GM23338 (cell line): ENCODE data around the gene LMX1B. TPM values are rescaled to one million over a fixed set of nuclear protein-coding genes. Genes with fewer than 3 reads are reported as not detected.

Source experiments
- ATAC-seq: fragments of 200-7000 bp; cut with Tn5 transposase; 3 replicates; pipeline ENCODE4 v1.9.1; 2020
- DNase-seq: peaks from one replicate; pipeline ENCODE4 v3.0.0-alpha.2; 2015; ENCODE audit warnings: low spot score
- H2AFZ ChIP-seq: fragments of 200-600 bp; sonication (generic); 2 replicates; pipeline ENCODE4 v1.8.0; 2016; ENCODE audit warnings: antibody characterized with exemption, mild to moderate bottlenecking, moderate library complexity
- H3F3A ChIP-seq: fragments of 200-600 bp; sonication (generic); replicated peaks from 2 replicates; pipeline ENCODE4 v1.8.0; 2017; ENCODE audit warnings: antibody characterized with exemption, mixed run types, low read depth
- H3K27ac ChIP-seq: fragments of 200-600 bp; sonication (generic); 2 replicates; pipeline ENCODE4 v1.6.1; 2016; ENCODE audit warnings: low read depth
- H3K27me3 ChIP-seq: fragments of 200-600 bp; sonication (generic); 2 replicates; pipeline ENCODE4 v1.8.0; 2016; ENCODE audit warnings: mild to moderate bottlenecking, mixed run types, moderate library complexity; ENCODE audit not compliant: insufficient read depth
- H3K36me3 ChIP-seq: fragments of 200-600 bp; sonication (generic); 2 replicates; pipeline ENCODE4 v1.8.0; 2016; ENCODE audit warnings: mild to moderate bottlenecking; ENCODE audit not compliant: insufficient read depth
- H3K4me1 ChIP-seq: fragments of 200-600 bp; sonication (generic); 2 replicates; pipeline ENCODE4 v1.8.0; 2016; ENCODE audit warnings: mild to moderate bottlenecking, moderate library complexity; ENCODE audit not compliant: insufficient read depth
- H3K4me2 ChIP-seq: fragments of 200-600 bp; sonication (generic); 2 replicates; pipeline ENCODE4 v1.7.1; 2017; ENCODE audit warnings: mixed run types
- H3K4me3 ChIP-seq: fragments of 200-600 bp; sonication (generic); 2 replicates; pipeline ENCODE4 v1.6.1; 2016; ENCODE audit warnings: mixed run types
- H3K79me2 ChIP-seq: fragments of 200-600 bp; sonication (generic); replicated peaks from 2 replicates; pipeline ENCODE4 v1.8.0; 2017; ENCODE audit warnings: mild to moderate bottlenecking; ENCODE audit not compliant: insufficient read depth
- H3K9me2 ChIP-seq: fragments of 200-600 bp; sonication (generic); 2 replicates; pipeline ENCODE4 v1.8.0; 2017; ENCODE audit not compliant: insufficient read depth
- H4K20me1 ChIP-seq: fragments of 200-600 bp; sonication (generic); replicated peaks from 2 replicates; pipeline ENCODE4 v1.8.0; 2017; ENCODE audit warnings: mild to moderate bottlenecking; ENCODE audit not compliant: insufficient read depth
- H3K27ac Mint-ChIP-seq: 2 replicates; pipeline ENCODE4 v1.8.0; 2020; ENCODE audit warnings: inconsistent platforms, mild to moderate bottlenecking, moderate library complexity, mixed read lengths
- H3K27me3 Mint-ChIP-seq: 3 replicates; pipeline ENCODE4 v1.8.0; 2022; ENCODE audit warnings: low read depth, mild to moderate bottlenecking, moderate library complexity, mixed read lengths, inconsistent platforms; ENCODE audit not compliant: insufficient read depth, poor library complexity
- H3K36me3 Mint-ChIP-seq: 3 replicates; pipeline ENCODE4 v1.8.0; 2021; ENCODE audit warnings: low read depth, mild to moderate bottlenecking, inconsistent platforms, moderate library complexity, mixed read lengths
- H3K4me1 Mint-ChIP-seq: 3 replicates; pipeline ENCODE4 v1.8.0; 2020; ENCODE audit warnings: mild to moderate bottlenecking, inconsistent platforms, mixed read lengths
- H3K4me3 Mint-ChIP-seq: 3 replicates; pipeline ENCODE4 v1.8.0; 2021; ENCODE audit warnings: moderate library complexity, mild to moderate bottlenecking, inconsistent platforms, mixed read lengths
- H3K9me3 Mint-ChIP-seq: 3 replicates; pipeline ENCODE4 v1.8.0; 2020; ENCODE audit warnings: moderate library complexity, mild to moderate bottlenecking, inconsistent platforms, mixed read lengths
- CTCF ChIP-seq, 2 experiments: fragments of 200-600 bp in 1 of 2; sonication (generic) in 1 of 2; conservative IDR thresholded peaks; 2 replicates each; pipeline versions ENCODE4 v1.5.1 to v1.6.1; 2016 to 2017; ENCODE audit warnings: antibody characterized with exemption in 2 of 2, low read depth in 2 of 2, mild to moderate bottlenecking in 2 of 2, moderate library complexity in 1 of 2
- ZNF114 ChIP-seq: fragments of 250-450 bp; sonication (Bioruptor Pico); IDR thresholded peaks from 2 replicates; pipeline ENCODE4 v1.5.0; 2020; ENCODE audit warnings: mild to moderate bottlenecking, moderate library complexity
- ZNF331 ChIP-seq: fragments of 250-450 bp; sonication (Bioruptor Pico); IDR thresholded peaks from 2 replicates; pipeline ENCODE4 v1.5.0; 2020; ENCODE audit warnings: low read depth, mild to moderate bottlenecking, moderate library complexity
- ZNF462 ChIP-seq: fragments of 250-450 bp; sonication (Bioruptor Pico); IDR thresholded peaks from 2 replicates; pipeline ENCODE4 v1.5.0; 2020; ENCODE audit warnings: mild to moderate bottlenecking, moderate library complexity
- polyA plus RNA-seq: library from polyadenylated mRNA; unstranded; fragments of >200 nt; fragmentation: Nextera tagmentation; extraction: Ambion mirVana; gene quantifications from 2 replicates; pipeline ENCODE4 v1.2.1, GENCODE V29; 2016
- total RNA-seq: library from RNA; depleted of rRNA; stranded (reverse); fragments of >200 nt; shearing (Covaris generic); gene quantifications from 2 replicates; pipeline ENCODE4 v1.2.3, GENCODE V29; 2014

The LMX1B gene
- total and polyA plus RNA-seq, 2 experiments from 2014 or later, result 0.08 to 0.21 TPM

GRCh38 chr9:126701813-126702140 lies 88.0 kb downstream of the LMX1B start (continued):
- TF ChIP-seq ZNF462 (CRISPR knock-in tag) (no peak), ZNF331 (no peak), ZNF114 (CRISPR knock-in tag) (no peak)

GRCh38 chr9:126702151-126703001 lies 88.6 kb downstream of the LMX1B start:
- H3K4me1 ChIP-seq, result peaks cover 3% of the 10 kb centered on the region
- no peak overlapping the region for H3K4me3 ChIP-seq
- no peak overlapping the region for H3K4me2 ChIP-seq
- H3F3A ChIP-seq, result no peaks in the 10 kb centered on the region
- Mint-ChIP-seq H3K27me3 (peaks cover 36% of the 10 kb centered on the region), H3K36me3 (no peaks in the 10 kb centered on the region), H3K4me3 (no peak overlapping the region), H3K27ac (no peak overlapping the region), H3K4me1 (peaks cover 23% of the 10 kb centered on the region), H3K9me3 (no peaks in the 10 kb centered on the region)
- no peaks in the 10 kb centered on the region for H3K36me3 ChIP-seq
- peak; percentile 70 for ATAC-seq
- H3K27me3 ChIP-seq, result peaks cover 26% of the 10 kb centered on the region
- no peak for TF ChIP-seq ZNF462 (CRISPR knock-in tag)
- TF ChIP-seq CTCF (conservative IDR thresholded peaks at IDR 0.05; ENCODE audit: low read depth in 2 of 2), result peak; percentile 88 to 91
- no peaks in the 10 kb centered on the region for H3K9me2 ChIP-seq
- H4K20me1 ChIP-seq, result no peaks in the 10 kb centered on the region
- DNase-seq, result peak; percentile 69
- no peaks in the 10 kb centered on the region for H3K79me2 ChIP-seq
- H3K27ac ChIP-seq, result no peak overlapping the region
- H2AFZ ChIP-seq, result peak overlapping the region; percentile 59
